Neural progenitor cell (in vitro differentiated cells): ENCODE results near the gene NSD1.

Source experiments
- EZH2 ChIP-seq: fragments of 200-600 bp; sonication (generic); IDR thresholded peaks from 2 replicates; pipeline ENCODE4 v1.6.1; 2017; ENCODE audit warnings: antibody characterized with exemption, mild to moderate bottlenecking, moderate library complexity
- TF ChIP-seq, protein P1 (sequence below): fragments of 200-600 bp; sonication (generic); IDR thresholded peaks from 2 replicates; pipeline ENCODE4 v1.5.1; 2017; ENCODE audit warnings: antibody characterized with exemption, mild to moderate bottlenecking

DNA sequence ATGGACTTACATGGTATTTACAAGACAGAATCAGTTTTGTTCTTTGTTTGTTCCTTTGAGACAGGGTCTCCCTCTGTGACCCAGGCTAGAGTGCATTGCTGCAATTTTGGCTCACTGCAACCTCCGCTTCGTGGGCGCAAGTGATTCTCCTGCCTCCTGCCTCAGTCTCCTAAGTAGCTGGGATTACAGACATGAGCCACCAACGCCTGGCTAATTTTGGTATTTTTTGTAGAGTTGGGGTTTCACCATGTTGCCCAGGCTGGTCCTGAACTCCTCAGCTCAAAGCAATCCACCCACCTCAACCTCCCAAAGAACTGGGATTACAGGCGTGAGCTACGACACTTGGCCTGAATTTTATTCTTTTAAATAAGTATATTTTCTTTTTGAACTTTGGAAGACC is 142.3 kb downstream of the NSD1 start:
- TF ChIP-seq, protein P1, sequence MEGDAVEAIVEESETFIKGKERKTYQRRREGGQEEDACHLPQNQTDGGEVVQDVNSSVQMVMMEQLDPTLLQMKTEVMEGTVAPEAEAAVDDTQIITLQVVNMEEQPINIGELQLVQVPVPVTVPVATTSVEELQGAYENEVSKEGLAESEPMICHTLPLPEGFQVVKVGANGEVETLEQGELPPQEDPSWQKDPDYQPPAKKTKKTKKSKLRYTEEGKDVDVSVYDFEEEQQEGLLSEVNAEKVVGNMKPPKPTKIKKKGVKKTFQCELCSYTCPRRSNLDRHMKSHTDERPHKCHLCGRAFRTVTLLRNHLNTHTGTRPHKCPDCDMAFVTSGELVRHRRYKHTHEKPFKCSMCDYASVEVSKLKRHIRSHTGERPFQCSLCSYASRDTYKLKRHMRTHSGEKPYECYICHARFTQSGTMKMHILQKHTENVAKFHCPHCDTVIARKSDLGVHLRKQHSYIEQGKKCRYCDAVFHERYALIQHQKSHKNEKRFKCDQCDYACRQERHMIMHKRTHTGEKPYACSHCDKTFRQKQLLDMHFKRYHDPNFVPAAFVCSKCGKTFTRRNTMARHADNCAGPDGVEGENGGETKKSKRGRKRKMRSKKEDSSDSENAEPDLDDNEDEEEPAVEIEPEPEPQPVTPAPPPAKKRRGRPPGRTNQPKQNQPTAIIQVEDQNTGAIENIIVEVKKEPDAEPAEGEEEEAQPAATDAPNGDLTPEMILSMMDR, result no peak
- no peak for TF ChIP-seq EZH2
